Measurements from ENCODE around the gene ALOX15B. TPM values are rescaled to one million over a fixed set of nuclear protein-coding genes. Genes with fewer than 3 reads are reported as not detected.

Gene ALOX15B
- total RNA-seq, 4 donors from 2014 or later, result 13.9 to 116 (median 59.9) TPM

DNA sequence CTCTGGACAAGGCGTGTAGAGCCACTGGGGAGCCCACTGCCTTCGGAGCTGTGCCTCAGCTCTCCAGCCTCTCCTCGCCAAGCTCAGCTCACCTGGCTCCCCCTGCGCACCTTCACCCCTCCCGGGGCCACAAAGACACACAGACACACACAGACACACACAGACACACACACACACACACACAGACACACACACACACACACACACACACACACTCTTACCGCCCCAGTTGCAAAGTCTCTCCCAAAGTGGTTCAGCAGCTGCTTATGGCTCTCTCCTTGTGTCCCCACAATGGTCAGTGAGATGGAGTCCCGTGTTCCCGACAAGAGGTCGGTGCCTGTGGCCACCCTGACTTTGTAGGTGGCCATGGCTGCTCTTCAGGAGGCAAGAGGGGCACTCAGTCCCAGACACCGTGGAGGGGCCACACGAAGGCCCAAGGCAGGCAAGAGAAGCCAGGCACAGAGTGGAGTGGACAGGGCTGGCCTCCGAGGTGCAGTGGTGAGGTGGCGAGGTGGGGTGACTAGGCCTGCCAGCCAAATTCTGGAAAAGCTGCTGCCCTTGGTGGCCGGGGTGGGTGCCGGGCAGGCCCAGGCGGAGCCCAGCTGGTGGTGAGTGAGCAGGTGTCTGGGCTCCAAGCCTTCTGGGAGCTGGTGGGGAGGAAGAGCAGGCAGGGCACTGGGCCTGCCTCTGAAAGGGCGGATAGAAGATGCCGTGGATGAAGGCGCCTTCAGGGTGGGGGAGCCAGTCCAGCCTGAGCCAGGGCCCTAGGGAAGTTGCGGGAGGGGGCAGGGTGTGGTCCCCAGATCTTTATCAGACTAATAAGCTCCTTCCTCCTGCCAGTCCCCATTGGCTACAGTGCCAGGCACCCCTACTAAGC is 48.5 kb downstream of the ALOX15B start, which contains the start of gene ALOX12B:
Gene ALOX12B, minus strand, starts transcription at position 642 of the 877 bp plus-strand sequence. Its CDS starts 274 bp downstream, at position 368.
- no peak for TF ChIP-seq POLR2A (IDR thresholded peaks at IDR 0.05)
- TF ChIP-seq, protein P1, sequence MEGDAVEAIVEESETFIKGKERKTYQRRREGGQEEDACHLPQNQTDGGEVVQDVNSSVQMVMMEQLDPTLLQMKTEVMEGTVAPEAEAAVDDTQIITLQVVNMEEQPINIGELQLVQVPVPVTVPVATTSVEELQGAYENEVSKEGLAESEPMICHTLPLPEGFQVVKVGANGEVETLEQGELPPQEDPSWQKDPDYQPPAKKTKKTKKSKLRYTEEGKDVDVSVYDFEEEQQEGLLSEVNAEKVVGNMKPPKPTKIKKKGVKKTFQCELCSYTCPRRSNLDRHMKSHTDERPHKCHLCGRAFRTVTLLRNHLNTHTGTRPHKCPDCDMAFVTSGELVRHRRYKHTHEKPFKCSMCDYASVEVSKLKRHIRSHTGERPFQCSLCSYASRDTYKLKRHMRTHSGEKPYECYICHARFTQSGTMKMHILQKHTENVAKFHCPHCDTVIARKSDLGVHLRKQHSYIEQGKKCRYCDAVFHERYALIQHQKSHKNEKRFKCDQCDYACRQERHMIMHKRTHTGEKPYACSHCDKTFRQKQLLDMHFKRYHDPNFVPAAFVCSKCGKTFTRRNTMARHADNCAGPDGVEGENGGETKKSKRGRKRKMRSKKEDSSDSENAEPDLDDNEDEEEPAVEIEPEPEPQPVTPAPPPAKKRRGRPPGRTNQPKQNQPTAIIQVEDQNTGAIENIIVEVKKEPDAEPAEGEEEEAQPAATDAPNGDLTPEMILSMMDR (IDR thresholded peaks at IDR 0.05), result no peak
- intact Hi-C loops (cut with DNase I; ENCODE audit: low total_unique reads), result no loop called here
- DNase-seq (ENCODE audit: low spot score in 2 of 2), result no peak
- WGBS, 2 donors, result 57 to 70% methylated on average over 14 to 20 of the region's 20 CpGs
- no peak within 1 kb of the TSS for H3K4me3 ChIP-seq (ENCODE audit: low read depth, poor library complexity, severe bottlenecking)

DNA sequence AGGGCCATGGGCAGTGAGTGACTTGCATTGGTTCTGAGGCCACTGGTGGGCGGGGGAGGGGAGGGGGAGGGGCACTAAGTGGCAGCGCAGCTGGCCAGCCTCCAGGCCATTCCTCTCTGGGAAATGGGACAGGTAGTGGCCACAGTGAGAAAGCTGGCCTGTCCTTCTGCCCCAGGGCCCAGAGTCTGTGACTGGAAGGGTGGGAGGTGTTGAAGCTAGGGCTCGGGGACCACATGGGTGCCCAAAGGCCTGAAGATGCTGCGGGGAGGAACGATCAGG is 49.0 kb downstream of the ALOX15B start:
- no peak for DNase-seq (ENCODE audit: low spot score in 2 of 2)
- intact Hi-C loops (cut with DNase I; ENCODE audit: low total_unique reads), result no loop called here
- WGBS, 2 donors, result 58 to 59% methylated on average over 5 of the region's 5 CpGs
- H3K4me3 ChIP-seq (ENCODE audit: low read depth, poor library complexity, severe bottlenecking), result no peak overlapping the region
- TF ChIP-seq POLR2A (IDR thresholded peaks at IDR 0.05), result no peak
- TF ChIP-seq, protein P1 (IDR thresholded peaks at IDR 0.05), result no peak

DNA sequence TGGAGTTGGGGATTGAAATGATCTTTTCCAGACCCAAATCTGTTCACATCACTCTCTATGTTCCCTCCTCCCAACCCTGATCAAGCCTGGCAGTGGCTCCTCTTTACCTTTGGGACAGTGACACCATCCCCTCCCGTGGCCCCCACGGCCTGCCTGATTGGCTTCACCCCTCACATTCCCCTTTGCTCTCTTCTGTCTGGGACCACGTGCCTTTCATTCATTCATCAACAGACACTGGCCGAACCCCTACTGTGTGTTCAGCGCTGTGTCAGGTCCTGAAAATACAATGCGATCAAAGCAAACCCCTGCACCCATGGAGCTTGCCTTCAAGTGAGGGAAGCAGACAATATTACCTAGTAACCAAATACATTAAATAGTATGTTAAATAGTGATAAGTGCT is 50.9 kb downstream of the ALOX15B start:
- intact Hi-C loops (cut with DNase I; ENCODE audit: low total_unique reads), result no loop called here
- DNase-seq (ENCODE audit: low spot score in 2 of 2), result no peak
- no peak for TF ChIP-seq POLR2A (IDR thresholded peaks at IDR 0.05)
- TF ChIP-seq, protein P1 (IDR thresholded peaks at IDR 0.05), result no peak
- 73 to 79% methylated on average over 6 of the region's 6 CpGs for WGBS, 2 donors
- H3K4me3 ChIP-seq (ENCODE audit: low read depth, poor library complexity, severe bottlenecking), result no peak overlapping the region

DNA sequence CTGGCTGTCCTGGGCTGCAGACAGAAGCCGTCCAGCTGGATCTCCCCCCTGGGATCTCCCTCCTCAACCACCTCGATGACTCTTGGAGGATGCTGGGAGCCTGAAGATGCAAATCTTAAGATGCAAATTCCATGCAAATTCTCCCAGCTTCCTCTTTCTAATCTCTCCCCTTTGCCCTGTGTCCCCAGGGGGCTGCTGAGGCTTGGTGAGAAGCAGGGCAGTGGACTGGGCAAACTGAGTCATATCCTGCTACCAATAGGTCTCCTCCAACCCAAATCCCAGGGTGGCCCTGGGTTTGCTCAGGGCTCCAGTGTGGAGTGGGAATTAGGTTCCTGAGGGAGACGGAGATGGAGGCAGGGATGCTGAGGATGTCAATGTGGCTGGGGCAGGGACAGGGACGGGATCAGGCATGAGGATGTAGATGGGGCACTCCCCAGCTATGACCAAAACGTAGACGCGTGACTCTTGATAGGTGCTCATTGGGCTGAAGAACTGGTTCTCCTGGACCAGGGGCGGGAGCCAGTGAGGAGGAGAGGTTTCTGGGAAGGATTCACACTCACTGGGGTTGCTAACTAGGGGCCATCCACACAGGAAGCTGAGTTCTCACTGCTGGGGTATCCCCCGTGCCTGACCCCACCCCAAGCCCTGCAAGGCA is 52.3 kb downstream of the ALOX15B start:
- TF ChIP-seq, protein P1 (IDR thresholded peaks at IDR 0.05), result no peak
- TF ChIP-seq POLR2A (IDR thresholded peaks at IDR 0.05), result no peak
- H3K4me3 ChIP-seq (ENCODE audit: low read depth, poor library complexity, severe bottlenecking), result no peak overlapping the region
- no peak for DNase-seq (ENCODE audit: low spot score in 2 of 2)
- WGBS, 2 donors, result 43 to 45% methylated on average over 9 of the region's 9 CpGs
- intact Hi-C loops (cut with DNase I; ENCODE audit: low total_unique reads), result no loop called here

DNA sequence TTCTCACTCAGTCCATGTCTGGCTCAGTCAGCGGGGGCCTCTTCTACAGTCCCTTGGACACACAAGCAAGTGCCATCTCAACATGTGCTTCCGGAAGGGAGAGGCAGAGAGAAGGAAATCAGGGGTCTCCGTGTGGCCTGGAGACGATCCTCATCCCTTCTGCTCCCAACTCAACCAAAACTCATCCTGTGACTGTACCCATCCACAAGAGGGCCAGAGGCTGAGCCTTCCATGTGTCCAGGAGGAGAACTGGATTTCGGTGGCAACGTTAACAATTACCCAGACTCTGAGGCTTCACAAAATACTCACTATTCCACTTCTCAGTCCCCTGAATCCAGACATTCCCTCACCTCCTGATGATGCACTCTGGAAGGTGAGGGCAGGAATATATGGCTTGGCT is 56.5 kb downstream of the ALOX15B start:
- WGBS, 2 donors, result 59 to 74% methylated on average over 6 of the region's 6 CpGs
- no peak overlapping the region for H3K4me3 ChIP-seq (ENCODE audit: low read depth, poor library complexity, severe bottlenecking)
- no peak for DNase-seq (ENCODE audit: low spot score in 2 of 2)
- TF ChIP-seq, protein P1 (IDR thresholded peaks at IDR 0.05), result no peak
- no peak for TF ChIP-seq POLR2A (IDR thresholded peaks at IDR 0.05)
- intact Hi-C loops (cut with DNase I; ENCODE audit: low total_unique reads), result no loop called here
